Small intestine (tissue), 7 donors: Measurements from ENCODE around the gene VAPA. TPM values are rescaled to one million over a fixed set of nuclear protein-coding genes. Genes with fewer than 3 reads are reported as not detected.

Experiments used
- DNase-seq, 2 donors: peaks; one replicate each; pipeline versions ENCODE4 v3.0.0 to v3.0.0-alpha.2; 2013
- FAIRE-seq: peaks from 2 replicates; lab custom pipeline; 2012; peaks lifted over from hg19 to GRCh38; lab: Jason Lieb, UNC
- H3K27ac ChIP-seq, 3 donors: one replicate each; pipeline ENCODE4 v1.5.1; 2013; ENCODE audit warnings: low read length in 2 of 3, mild to moderate bottlenecking in 2 of 3, control low read depth in 1 of 3, inconsistent platforms in 1 of 3, low read depth in 1 of 3, moderate library complexity in 1 of 3
- H3K27me3 ChIP-seq, 3 donors: one replicate each; pipeline ENCODE4 v1.6.1; 2013; ENCODE audit warnings: low read length in 3 of 3, inconsistent platforms in 1 of 3; ENCODE audit not compliant: control insufficient read depth in 3 of 3, insufficient read depth in 3 of 3
- H3K36me3 ChIP-seq, 3 donors: one replicate each; pipeline ENCODE4 v1.6.1; 2013; ENCODE audit warnings: low read length in 3 of 3, inconsistent platforms in 1 of 3, low read depth in 1 of 3, mild to moderate bottlenecking in 1 of 3, moderate library complexity in 1 of 3; ENCODE audit not compliant: control insufficient read depth in 3 of 3, insufficient read depth in 2 of 3
- H3K4me1 ChIP-seq, 3 donors: one replicate each; pipeline ENCODE4 v1.6.1; 2013; ENCODE audit warnings: low read length in 2 of 3, inconsistent platforms in 1 of 3, low read depth in 1 of 3, mild to moderate bottlenecking in 1 of 3, moderate library complexity in 1 of 3; ENCODE audit not compliant: control insufficient read depth in 3 of 3, insufficient read depth in 2 of 3
- H3K4me3 ChIP-seq, 3 donors: one replicate each; pipeline ENCODE4 v1.5.1; 2013; ENCODE audit warnings: low read length in 3 of 3, control low read depth in 1 of 3, inconsistent platforms in 1 of 3, low read depth in 1 of 3, mild to moderate bottlenecking in 1 of 3, moderate library complexity in 1 of 3
- H3K9me3 ChIP-seq, 2 donors: one replicate each; pipeline ENCODE4 v1.6.1; 2013; ENCODE audit warnings: low read depth in 1 of 2, low read length in 1 of 2; ENCODE audit not compliant: control insufficient read depth in 2 of 2, insufficient read depth in 1 of 2
- WGBS, 3 donors: extraction: QIAGEN DNeasy Blood & Tissue Kit; methylation state at CpG; one replicate each; pipeline ENCODE4 v1.1.7; 2013; 5-methylcytosine and 5-hydroxymethylcytosine counted together
- polyA plus RNA-seq, 4 donors: library from polyadenylated mRNA; stranded (reverse) in 3 of 4; unstranded in 1 of 4; fragments of 200-250 nt in 3 of 4; fragments of 120-200 nt in 1 of 4; gene quantifications; one replicate each; pipeline versions ENCODE4 v1.2.1 to v1.2.3, GENCODE V29; 2013
- donor health status: healthy with polysubstance abuse.
- donor health status: control.
- donor health status: control.
- donor health status: Bipolar disorder and iron deficiency.
- donor health status: healthy.

VAPA gene
- polyA plus RNA-seq, 4 donors, result 129 to 229 (median 163) TPM

GRCh38 chr18:9927392-9928063 lies 13.7 kb downstream of the VAPA start:
- no peaks in the 10 kb centered on the region for H3K9me3 ChIP-seq
- peaks cover 3 to 16% (median 13%) of the 10 kb centered on the region in 3 donors for H3K4me1 ChIP-seq
- WGBS, 3 donors, result 72 to 88% (median 73%) methylated on average over 2 of the region's 2 CpGs
- peaks cover 0 to under 1% (median 0%) of the 10 kb centered on the region in 3 donors for H3K36me3 ChIP-seq
- no peak for DNase-seq
- H3K4me3 ChIP-seq, result no peak overlapping the region
- no peak overlapping the region for H3K27ac ChIP-seq
- FAIRE-seq, result no peak
- no peaks in the 10 kb centered on the region for H3K27me3 ChIP-seq

- H3K4me1 ChIP-seq, result peaks cover 3 to 18% (median 11%) of the 10 kb centered on the region in 3 donors
- H3K4me3 ChIP-seq, result no peak overlapping the region
- peaks cover 0 to 8% (median 3%) of the 10 kb centered on the region in 3 donors for H3K36me3 ChIP-seq
- H3K9me3 ChIP-seq, result no peaks in the 10 kb centered on the region
- no peak overlapping the region for H3K27ac ChIP-seq
- WGBS, 3 donors, result 88 to 92% (median 88%) methylated on average over 5 of the region's 5 CpGs
- DNase-seq, result no peak
- FAIRE-seq, result no peak
- H3K27me3 ChIP-seq, result no peaks in the 10 kb centered on the region
These were observed 14.9 kb downstream of the VAPA start for GRCh38 chr18:9928646-9929259.

GRCh38 chr18:9930299-9930884 lies 16.6 kb downstream of the VAPA start:
- 85 to 89% (median 88%) methylated on average over 3 of the region's 3 CpGs for WGBS, 3 donors
- FAIRE-seq, result no peak

GRCh38 chr18:9931146-9931545 lies 17.3 kb downstream of the VAPA start:
- FAIRE-seq, result no peak
- Histone ChIP-seq H3K9me3 (no peaks in the 10 kb centered on the region), H3K36me3 (peaks cover 0 to 15% (median 3%) of the 10 kb centered on the region in 3 donors), H3K27ac (no peak overlapping the region), H3K4me1 (peaks cover 3 to 18% (median 9%) of the 10 kb centered on the region in 3 donors), H3K4me3 (no peak overlapping the region), H3K27me3 (no peaks in the 10 kb centered on the region)
- WGBS, 3 donors, result 50 to 87% (median 87%) methylated on average over 1 of the region's 1 CpG
- DNase-seq, result no peak

More at GRCh38 chr18:9930299-9930884, 16.6 kb downstream of the VAPA start:
- Histone ChIP-seq H3K9me3 (no peaks in the 10 kb centered on the region), H3K36me3 (peaks cover 0 to 15% (median 3%) of the 10 kb centered on the region in 3 donors), H3K4me3 (no peak overlapping the region), H3K27me3 (no peaks in the 10 kb centered on the region), H3K4me1 (peaks cover 3 to 18% (median 10%) of the 10 kb centered on the region in 3 donors), H3K27ac (no peak overlapping the region)
- DNase-seq, result no peak

- DNase-seq (no peak), FAIRE-seq (no peak)
- no peak overlapping the region for H3K27ac ChIP-seq
- H3K4me1 ChIP-seq, result peaks cover 0 to 15% (median 4%) of the 10 kb centered on the region in 3 donors
- H3K27me3 ChIP-seq, result no peaks in the 10 kb centered on the region
- H3K36me3 ChIP-seq, result peaks cover 0 to 21% (median 3%) of the 10 kb centered on the region in 3 donors
- 71 to 79% (median 72%) methylated on average over 5 of the region's 5 CpGs for WGBS, 3 donors
- H3K4me3 ChIP-seq, result no peak overlapping the region
- H3K9me3 ChIP-seq, result no peaks in the 10 kb centered on the region
These were observed 17.9 kb downstream of the VAPA start for GRCh38 chr18:9931678-9932077.

- Histone ChIP-seq H3K27ac (no peak overlapping the region), H3K36me3 (peaks cover 5 to 24% (median 8%) of the 10 kb centered on the region in 3 donors), H3K4me1 (peaks cover 0 to 12% (median 0%) of the 10 kb centered on the region in 3 donors), H3K4me3 (no peak overlapping the region), H3K27me3 (no peaks in the 10 kb centered on the region), H3K9me3 (no peaks in the 10 kb centered on the region)
- FAIRE-seq (no peak), DNase-seq (no peak)
- WGBS, 3 donors, result 92 to 95% (median 94%) methylated on average over 3 of the region's 3 CpGs
These were observed 20.0 kb downstream of the VAPA start for GRCh38 chr18:9933865-9934264.

- Histone ChIP-seq H3K27ac (no peak overlapping the region), H3K36me3 (peaks cover 5 to 27% (median 8%) of the 10 kb centered on the region in 3 donors), H3K4me1 (peaks cover 0 to 10% (median 0%) of the 10 kb centered on the region in 3 donors), H3K27me3 (no peaks in the 10 kb centered on the region), H3K9me3 (no peaks in the 10 kb centered on the region), H3K4me3 (no peak overlapping the region)
- FAIRE-seq (no peak), DNase-seq (no peak)
- WGBS, 3 donors, result 65 to 80% (median 73%) methylated on average over 3 of the region's 3 CpGs
These were observed 20.5 kb downstream of the VAPA start for GRCh38 chr18:9934274-9934673.

- no peak for FAIRE-seq
- peaks cover 6 to 23% (median 7%) of the 10 kb centered on the region in 3 donors for H3K36me3 ChIP-seq
- no peak for DNase-seq
These were observed 27.3 kb downstream of the VAPA start for GRCh38 chr18:9941103-9941502.

More at GRCh38 chr18:9941103-9941502, 27.3 kb downstream of the VAPA start:
- Histone ChIP-seq H3K27ac (no peak overlapping the region), H3K27me3 (no peaks in the 10 kb centered on the region), H3K4me3 (no peak overlapping the region), H3K9me3 (no peaks in the 10 kb centered on the region), H3K4me1 (no peaks in the 10 kb centered on the region)
